K562 (cell line): ENCODE data around the gene NUP210. TPM values are rescaled to one million over a fixed set of nuclear protein-coding genes. Genes with fewer than 3 reads are reported as not detected.

ENCODE experiments used
- ARNT ChIP-seq, 2 experiments: fragments of 450-650 bp; IDR thresholded peaks; 2 replicates each; pipeline ENCODE4 v1.6.1; 2016; ENCODE audit warnings: mild to moderate bottlenecking in 1 of 2
- COPS2 ChIP-seq: fragments of 450-650 bp; conservative IDR thresholded peaks from 2 replicates; pipeline ENCODE4 v1.6.1; 2016; ENCODE audit warnings: mild to moderate bottlenecking, moderate library complexity
- CREM ChIP-seq: IDR thresholded peaks from 2 replicates; pipeline ENCODE4 v1.6.1; 2014; ENCODE audit warnings: antibody characterized with exemption, low read depth
- FOXP1 ChIP-seq: sonication (generic); formaldehyde crosslinking; IDR thresholded peaks from 2 replicates; pipeline ENCODE4 v1.8.0; 2022; ENCODE audit warnings: mild to moderate bottlenecking, missing genetic modification reagents
- GABPB2 ChIP-seq: fragments of 250-450 bp; sonication (Bioruptor Pico); conservative IDR thresholded peaks from 2 replicates; pipeline ENCODE4 v1.5.1; 2021; ENCODE audit warnings: mild to moderate bottlenecking
- HCFC1 ChIP-seq: IDR thresholded peaks from 2 replicates; pipeline ENCODE4 v1.6.1; 2012; ENCODE audit warnings: low read depth, low read length, improper control_type of control experiment
- HNRNPK ChIP-seq: fragments of 200-400 bp; formaldehyde crosslinking; IDR thresholded peaks from one replicate; pipeline ENCODE4 v1.6.1; 2018; ENCODE audit warnings: mild to moderate bottlenecking, low read depth, low read length; ENCODE audit not compliant: poor library complexity, severe bottlenecking
- KLF13 ChIP-seq: fragments of 450-650 bp; IDR thresholded peaks from 2 replicates; pipeline ENCODE4 v1.6.1; 2016; ENCODE audit warnings: missing genetic modification characterization, low read depth, mild to moderate bottlenecking, missing compliant biosample characterization, moderate library complexity, borderline replicate concordance
- MAZ ChIP-seq, 2 experiments: fragments of 450-650 bp in 1 of 2; sonication (generic) in 1 of 2; formaldehyde crosslinking; IDR thresholded peaks in 1 of 2; conservative IDR thresholded peaks in 1 of 2; 2 replicates each; pipeline versions ENCODE4 v1.4.0 to v1.5.0; 2020; ENCODE audit warnings: mild to moderate bottlenecking in 1 of 2, missing genetic modification reagents in 1 of 2
- MCM5 ChIP-seq: fragments of 450-650 bp; IDR thresholded peaks from 2 replicates; pipeline ENCODE4 v1.6.1; 2016; ENCODE audit warnings: low read depth
- NFE2L1 ChIP-seq: fragments of 450-650 bp; IDR thresholded peaks from 2 replicates; pipeline ENCODE4 v1.6.1; 2016; ENCODE audit warnings: missing genetic modification characterization, low read depth, mild to moderate bottlenecking, missing compliant biosample characterization, moderate library complexity, borderline replicate concordance
- NFXL1 ChIP-seq: fragments of 450-650 bp; formaldehyde crosslinking; IDR thresholded peaks from 2 replicates; pipeline ENCODE4 v1.4.0; 2021; ENCODE audit warnings: mild to moderate bottlenecking
- PHB ChIP-seq: fragments of 250-450 bp; sonication (Bioruptor Pico); IDR thresholded peaks from 2 replicates; pipeline ENCODE4 v1.5.0; 2021
- RCOR1 ChIP-seq, 2 experiments: IDR thresholded peaks; 2 replicates each; pipeline ENCODE4 v1.6.1; 2012; ENCODE audit warnings: low read depth in 2 of 2, low read length in 2 of 2, borderline replicate concordance in 1 of 2, improper control_type of control experiment in 1 of 2
- RUNX1 ChIP-seq: sonication (generic); IDR thresholded peaks from 2 replicates; pipeline ENCODE4 v1.6.1; 2016; ENCODE audit warnings: antibody characterized with exemption, low read depth
- SMAD4 ChIP-seq: fragments of 250-450 bp; sonication (Bioruptor Pico); conservative IDR thresholded peaks from 2 replicates; pipeline ENCODE4 v1.8.0; 2021; ENCODE audit warnings: inconsistent platforms, mild to moderate bottlenecking, moderate library complexity
- TOE1 ChIP-seq, 2 experiments: fragments of 450-650 bp in 1 of 2; sonication (generic) in 1 of 2; formaldehyde crosslinking in 1 of 2; IDR thresholded peaks; 2 replicates each; pipeline versions ENCODE4 v1.7.1 to v1.8.0; 2016 to 2022; ENCODE audit warnings: borderline replicate concordance in 2 of 2, mild to moderate bottlenecking in 2 of 2, antibody characterized with exemption in 1 of 2, inconsistent platforms in 1 of 2, low read depth in 1 of 2, missing genetic modification reagents in 1 of 2, moderate library complexity in 1 of 2
- ZBTB1 ChIP-seq: sonication (generic); formaldehyde crosslinking; IDR thresholded peaks from 2 replicates; pipeline ENCODE4 v1.8.1; 2023; ENCODE audit warnings: missing genetic modification reagents, low read depth, mild to moderate bottlenecking, borderline replicate concordance
- ZNF165 ChIP-seq: fragments of 250-450 bp; sonication (Bioruptor Pico); IDR thresholded peaks from 2 replicates; pipeline ENCODE4 v1.4.0; 2020; ENCODE audit warnings: borderline replicate concordance
- ZNF184 ChIP-seq: sonication (generic); formaldehyde crosslinking; IDR thresholded peaks from 2 replicates; pipeline ENCODE4 v1.5.0; 2020; ENCODE audit warnings: missing genetic modification reagents
- ZNF212 ChIP-seq: fragments of 450-650 bp; formaldehyde crosslinking; IDR thresholded peaks from 2 replicates; pipeline ENCODE4 v1.4.0; 2020; ENCODE audit warnings: mild to moderate bottlenecking
- ZNF384 ChIP-seq: IDR thresholded peaks from 2 replicates; pipeline ENCODE4 v1.6.1; 2012; ENCODE audit warnings: low read depth, low read length, improper control_type of control experiment
- ZNF551 ChIP-seq: fragments of 250-450 bp; sonication (Bioruptor Pico); IDR thresholded peaks from 2 replicates; pipeline ENCODE4 v1.5.0; 2021; ENCODE audit warnings: mild to moderate bottlenecking, moderate library complexity
- ZNF561 ChIP-seq: fragments of 450-650 bp; formaldehyde crosslinking; conservative IDR thresholded peaks from 2 replicates; pipeline ENCODE4 v1.4.0; 2020; ENCODE audit warnings: mild to moderate bottlenecking, moderate library complexity
- ZNF57 ChIP-seq: fragments of 450-650 bp; formaldehyde crosslinking; IDR thresholded peaks from 2 replicates; pipeline ENCODE4 v1.4.0; 2020; ENCODE audit warnings: mild to moderate bottlenecking, moderate library complexity
- ZNF586 ChIP-seq: fragments of 450-650 bp; formaldehyde crosslinking; conservative IDR thresholded peaks from 2 replicates; pipeline ENCODE4 v1.4.0; 2020; ENCODE audit warnings: mild to moderate bottlenecking, moderate library complexity
- ZNF778 ChIP-seq: fragments of 450-650 bp; formaldehyde crosslinking; IDR thresholded peaks from 2 replicates; pipeline ENCODE4 v1.4.0; 2020; ENCODE audit warnings: mild to moderate bottlenecking, moderate library complexity
- polyA plus RNA-seq, 8 experiments: library from polyadenylated mRNA; depleted of rRNA in 4 of 8; stranded (reverse) in 5 of 8; unstranded in 3 of 8; fragments of >200 nt; fragmentation: Nextera tagmentation in 2 of 8; fragmentation: Illumina TruSeq in 1 of 8; extraction: Ambion mirVana in 2 of 8; extraction: Trizol in 1 of 8; gene quantifications; 2 replicates each; pipeline versions ENCODE4 v1.2.1 to v1.2.3, GENCODE V29; 2011 to 2014; ENCODE audit warnings: inconsistent platforms in 1 of 8, missing spikeins in 1 of 8
- total RNA-seq, 7 experiments: library from RNA; depleted of rRNA in 6 of 7; stranded (reverse); fragments of >200 nt in 6 of 7; fragmentation: Illumina TruSeq in 2 of 7; extraction: Trizol in 2 of 7; gene quantifications; 2 replicates each; pipeline versions ENCODE4 v1.2.1 to v1.2.3, GENCODE V29; 2011 to 2021; ENCODE audit warnings: low replicate concordance in 1 of 7
- TF ChIP-seq, protein P1 (sequence below): sonication (generic); formaldehyde crosslinking; IDR thresholded peaks from 2 replicates; pipeline ENCODE4 v1.8.0; 2022; ENCODE audit warnings: missing genetic modification reagents, mild to moderate bottlenecking, borderline replicate concordance
- TF ChIP-seq, protein P2 (sequence below): fragments of 250-450 bp; sonication (Bioruptor Pico); IDR thresholded peaks from 2 replicates; pipeline ENCODE4 v1.8.0; 2022; ENCODE audit warnings: moderate library complexity, mild to moderate bottlenecking, inconsistent platforms

The NUP210 gene
- total and polyA plus RNA-seq, 9 of the 15 experiments (the other 6 are each of a cell fraction or from before 2014, with no cell fraction given), result 1.2 to 138 (median 44.0) TPM

DNA sequence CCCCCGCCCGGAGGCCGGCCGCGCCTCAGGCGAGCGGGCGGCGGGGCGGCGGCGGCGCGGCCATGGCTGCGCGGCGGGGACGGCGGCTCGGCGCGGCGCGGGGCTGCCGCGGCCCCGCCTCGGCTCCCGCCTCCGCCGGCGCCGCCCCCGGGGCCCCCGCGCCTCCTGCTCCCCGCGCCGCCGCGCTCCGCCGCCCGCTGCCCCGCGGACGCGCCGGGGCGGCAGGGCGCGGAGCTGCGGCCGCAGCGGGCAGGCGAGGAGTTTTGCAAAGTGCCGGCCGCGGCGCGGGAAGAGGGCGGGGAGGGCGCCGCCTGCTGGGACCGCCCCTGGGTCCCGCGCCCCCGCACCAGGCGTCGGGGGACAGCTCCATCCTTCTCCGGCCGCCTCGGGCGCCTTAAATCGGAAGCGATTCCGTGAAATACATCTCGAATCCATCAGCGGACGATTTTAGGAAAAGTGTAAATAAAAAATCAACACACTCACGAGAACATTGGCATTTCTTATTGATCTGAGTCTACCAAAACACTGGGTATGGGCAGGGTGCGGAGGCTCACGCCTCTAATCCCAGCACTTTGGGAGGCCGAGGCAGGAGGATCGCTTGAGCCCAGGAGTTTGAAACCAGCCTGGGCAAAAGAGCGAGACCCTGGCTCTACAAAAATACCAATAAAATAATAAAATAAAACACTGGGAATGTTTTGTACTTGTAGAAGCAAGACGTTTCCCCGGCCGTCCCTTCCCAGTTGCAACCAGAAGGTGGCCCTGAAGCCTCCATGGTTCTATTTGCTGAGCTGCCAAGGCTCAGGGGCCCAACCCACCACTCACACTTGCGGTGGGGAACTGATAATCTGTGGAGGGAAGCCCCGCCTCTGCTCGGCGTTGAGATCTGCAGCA lies 136.9 kb downstream of the NUP210 start (continued):
- TF ChIP-seq ZNF561 (CRISPR knock-in tag) (no peak), HNRNPK (no peak), ZNF551 (CRISPR knock-in tag) (no peak), PHB (no peak), ARNT (IDR thresholded peaks at IDR 0.05) (no peak), ZNF184 (CRISPR knock-in tag) (no peak), ZNF778 (CRISPR knock-in tag) (no peak), FOXP1 (CRISPR knock-in tag) (no peak), RUNX1 (no peak), NFE2L1 (tag) (no peak), MAZ (CRISPR knock-in tag; conservative IDR thresholded peaks at IDR 0.05 in 1 of 2, IDR thresholded peaks at IDR 0.05 in 1 of 2) (peak in 1 of 2 experiments; percentile 21; a peak in 1 of 4 replicates), ZNF212 (CRISPR knock-in tag) (no peak), MCM5 (no peak), HCFC1 (no peak), NFXL1 (CRISPR knock-in tag) (no peak), GABPB2 (CRISPR knock-in tag) (no peak), TOE1 (IDR thresholded peaks at IDR 0.05; ENCODE audit: borderline replicate concordance) (no peak), TOE1 (CRISPR knock-in tag; IDR thresholded peaks at IDR 0.05; ENCODE audit: borderline replicate concordance, low read depth) (no peak), ZNF165 (CRISPR knock-in tag) (no peak), COPS2 (no peak), ZNF57 (CRISPR knock-in tag) (no peak), ZNF586 (CRISPR knock-in tag) (no peak), SMAD4 (CRISPR knock-in tag) (no peak), ZBTB1 (CRISPR knock-in tag) (no peak), KLF13 (tag) (no peak), CREM (no peak), RCOR1 (IDR thresholded peaks at IDR 0.05; ENCODE audit: borderline replicate concordance in 1 of 2, low read depth in 2 of 2, low read length in 2 of 2) (peak in 1 of 2 experiments; percentile 40; a peak in 1 of 4 replicates), ZNF384 (no peak)
- TF ChIP-seq, protein P1, sequence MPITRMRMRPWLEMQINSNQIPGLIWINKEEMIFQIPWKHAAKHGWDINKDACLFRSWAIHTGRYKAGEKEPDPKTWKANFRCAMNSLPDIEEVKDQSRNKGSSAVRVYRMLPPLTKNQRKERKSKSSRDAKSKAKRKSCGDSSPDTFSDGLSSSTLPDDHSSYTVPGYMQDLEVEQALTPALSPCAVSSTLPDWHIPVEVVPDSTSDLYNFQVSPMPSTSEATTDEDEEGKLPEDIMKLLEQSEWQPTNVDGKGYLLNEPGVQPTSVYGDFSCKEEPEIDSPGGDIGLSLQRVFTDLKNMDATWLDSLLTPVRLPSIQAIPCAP (CRISPR knock-in tag), result no peak
- TF ChIP-seq, protein P2, sequence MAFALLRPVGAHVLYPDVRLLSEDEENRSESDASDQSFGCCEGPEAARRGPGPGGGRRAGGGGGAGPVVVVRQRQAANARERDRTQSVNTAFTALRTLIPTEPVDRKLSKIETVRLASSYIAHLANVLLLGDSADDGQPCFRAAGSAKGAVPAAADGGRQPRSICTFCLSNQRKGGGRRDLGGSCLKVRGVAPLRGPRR (CRISPR knock-in tag), result no peak
